ENCODE results near the gene AADAC.
"Not testable (repeated sequence)": the region's sequence is repeated elsewhere in the genome, so short reads cannot be mapped to it uniquely, and the experiment has no call there.

The AADAC gene, protein sequence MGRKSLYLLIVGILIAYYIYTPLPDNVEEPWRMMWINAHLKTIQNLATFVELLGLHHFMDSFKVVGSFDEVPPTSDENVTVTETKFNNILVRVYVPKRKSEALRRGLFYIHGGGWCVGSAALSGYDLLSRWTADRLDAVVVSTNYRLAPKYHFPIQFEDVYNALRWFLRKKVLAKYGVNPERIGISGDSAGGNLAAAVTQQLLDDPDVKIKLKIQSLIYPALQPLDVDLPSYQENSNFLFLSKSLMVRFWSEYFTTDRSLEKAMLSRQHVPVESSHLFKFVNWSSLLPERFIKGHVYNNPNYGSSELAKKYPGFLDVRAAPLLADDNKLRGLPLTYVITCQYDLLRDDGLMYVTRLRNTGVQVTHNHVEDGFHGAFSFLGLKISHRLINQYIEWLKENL

DNA sequence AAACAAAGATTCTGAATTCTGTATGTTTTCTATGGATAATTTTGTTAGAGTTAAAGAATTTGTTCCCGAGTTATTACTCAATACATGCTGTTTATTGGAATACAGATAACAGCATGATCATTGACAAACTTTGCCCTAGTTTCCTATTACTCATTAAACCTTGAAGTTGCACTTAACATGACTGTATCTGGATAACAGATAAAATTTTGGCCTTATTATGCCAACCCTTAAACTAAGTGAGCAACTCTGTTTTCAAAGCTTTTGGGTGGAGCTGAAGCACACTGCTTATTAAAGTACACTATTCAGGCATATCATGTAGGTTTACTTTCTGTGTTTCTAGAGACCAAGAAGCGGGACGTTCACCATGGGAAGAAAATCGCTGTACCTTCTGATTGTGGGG, at the start of gene AADAC:
Gene AADAC (plus strand): TSS at position 318 of the 400 bp plus-strand sequence. CDS start 47 bp downstream, at position 365.
- FAIRE-seq (no peak), DNase-seq (ENCODE audit: extremely low spot score, insufficient read length, low read depth) (no peak)

- not testable (repeated sequence) for DNase-seq (ENCODE audit: extremely low spot score, insufficient read length, low read depth); FAIRE-seq
Observed at GRCh38 chr3:151764699-151765098, 49.2 kb upstream of the AADAC start.

DNA sequence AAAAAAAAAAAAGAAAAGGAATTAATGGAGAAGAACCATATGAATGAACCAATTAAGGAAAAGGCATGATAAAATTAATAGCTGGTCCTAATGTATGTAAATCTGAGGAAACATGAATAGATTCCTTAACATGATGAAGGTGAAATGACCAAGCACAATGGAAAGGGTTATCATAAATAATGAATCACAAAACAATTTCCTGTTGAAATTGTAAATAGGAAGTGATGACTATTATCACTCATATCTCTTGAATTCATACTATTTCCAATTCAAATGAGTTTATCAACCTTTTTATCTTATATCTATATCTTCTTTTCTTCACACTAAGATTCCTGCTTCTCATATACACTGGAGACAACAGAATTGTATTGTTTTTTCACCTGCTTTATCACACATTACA, 48.2 kb upstream of the AADAC start:
- no peak for FAIRE-seq

GRCh38 chr3:151766454-151766853, 47.5 kb upstream of the AADAC start:
- DNase-seq (ENCODE audit: extremely low spot score, insufficient read length, low read depth) = no peak
- FAIRE-seq = no peak

More for the DNA sequence above, 48.2 kb upstream of the AADAC start:
- DNase-seq (ENCODE audit: extremely low spot score, insufficient read length, low read depth) = no peak

GRCh38 chr3:151768393-151768930, 45.5 kb upstream of the AADAC start:
- no peak for FAIRE-seq
- DNase-seq (ENCODE audit: extremely low spot score, insufficient read length, low read depth) = no peak

GRCh38 chr3:151769175-151769574, 44.7 kb upstream of the AADAC start:
- no peak for DNase-seq (ENCODE audit: extremely low spot score, insufficient read length, low read depth)
- FAIRE-seq = no peak

DNA sequence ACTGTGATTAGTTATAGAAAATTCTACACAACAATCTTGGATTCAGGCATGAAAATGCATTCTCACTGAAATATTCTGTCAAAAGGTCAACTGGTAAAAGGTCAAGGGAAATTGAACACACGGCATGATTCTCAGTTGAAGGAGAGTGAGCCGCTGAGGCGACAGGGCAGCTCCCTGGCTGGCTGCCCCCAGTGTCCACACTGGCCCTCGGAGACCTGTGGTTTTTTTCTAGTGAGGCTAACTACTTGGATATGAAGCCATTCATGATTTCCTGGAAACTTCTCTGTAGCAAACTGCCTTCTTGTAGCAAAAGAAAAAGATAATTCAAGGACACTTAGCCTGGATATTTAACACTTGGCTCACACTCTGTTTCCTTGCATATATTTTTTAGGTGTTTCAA, 43.0 kb upstream of the AADAC start:
- FAIRE-seq (no peak), DNase-seq (ENCODE audit: extremely low spot score, insufficient read length, low read depth) (no peak)

- DNase-seq (ENCODE audit: extremely low spot score, insufficient read length, low read depth) (no peak), FAIRE-seq (no peak)
Observed at GRCh38 chr3:151772825-151773480, 41.0 kb upstream of the AADAC start.

- DNase-seq (ENCODE audit: extremely low spot score, insufficient read length, low read depth) (no peak), FAIRE-seq (no peak)
Observed at GRCh38 chr3:151774235-151774634, 39.7 kb upstream of the AADAC start.

- DNase-seq (ENCODE audit: extremely low spot score, insufficient read length, low read depth) (no peak), FAIRE-seq (no peak)
Observed at GRCh38 chr3:151774910-151775309, 39.0 kb upstream of the AADAC start.

DNA sequence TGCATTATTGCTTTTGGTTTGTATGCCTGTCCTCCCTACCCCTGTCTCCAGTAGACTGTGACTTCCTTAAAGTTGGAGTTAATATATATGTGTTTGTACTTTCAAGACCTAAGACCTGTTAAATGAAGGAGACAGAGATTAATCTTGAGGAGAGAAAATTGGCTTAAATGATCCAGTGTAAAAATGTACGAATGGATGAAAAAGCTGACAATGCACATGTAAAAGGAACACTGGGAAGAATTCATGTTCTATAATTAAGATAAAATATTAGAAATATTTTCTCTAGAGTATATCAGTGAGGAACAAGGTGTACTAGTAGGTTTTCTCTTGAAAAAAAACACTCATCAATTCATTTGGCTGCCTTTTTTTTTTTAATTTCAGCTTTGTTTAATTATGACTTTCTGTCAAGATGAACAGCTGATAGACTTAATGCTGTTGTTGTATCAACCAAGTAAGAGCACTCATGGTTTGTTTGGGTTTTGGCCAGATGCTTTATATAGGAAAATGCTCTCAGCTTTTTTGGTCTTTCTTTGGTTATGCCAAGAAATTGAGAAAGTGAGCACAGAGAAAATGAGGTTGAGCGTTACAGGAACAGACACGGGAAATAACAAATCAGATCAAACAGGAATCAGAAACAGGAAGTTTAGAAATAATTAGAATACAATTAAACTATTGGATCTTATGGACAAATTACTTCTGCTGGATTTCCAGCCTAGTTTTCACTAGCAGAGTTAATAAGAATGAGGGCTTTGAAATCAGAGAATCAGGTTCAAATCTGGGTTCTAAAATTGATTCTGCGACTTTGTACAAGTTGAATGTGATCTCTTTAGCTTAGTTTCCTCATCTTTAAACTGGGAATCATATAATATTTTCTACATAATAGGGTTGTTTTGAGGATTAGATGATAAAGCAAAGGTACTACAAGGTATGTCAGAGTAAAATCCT, 38.3 kb upstream of the AADAC start:
- no peak for FAIRE-seq
- no peak for DNase-seq (ENCODE audit: extremely low spot score, insufficient read length, low read depth)

GRCh38 chr3:151776259-151776740, 37.6 kb upstream of the AADAC start:
- DNase-seq (ENCODE audit: extremely low spot score, insufficient read length, low read depth) (no peak), FAIRE-seq (no peak)

DNA sequence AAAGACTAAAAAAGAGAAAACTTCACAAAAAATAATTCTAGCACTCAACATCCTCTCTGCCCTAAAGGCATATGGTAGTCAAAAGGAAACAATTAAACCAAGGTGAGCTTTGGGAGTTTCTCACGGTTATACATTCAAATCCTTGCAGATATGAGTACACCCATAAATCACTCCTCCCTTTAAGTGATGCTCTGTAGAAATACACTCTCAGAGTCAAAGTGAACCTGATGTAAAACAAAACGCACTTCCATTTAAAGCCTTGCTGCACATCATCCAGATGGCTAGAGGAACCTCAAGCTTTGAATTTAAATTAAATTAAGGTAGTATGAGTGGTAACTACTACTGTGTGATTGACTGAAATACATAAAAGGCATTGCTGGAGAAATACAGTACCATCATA, 36.0 kb upstream of the AADAC start:
- DNase-seq (ENCODE audit: extremely low spot score, insufficient read length, low read depth) (no peak), FAIRE-seq (no peak)

- DNase-seq (ENCODE audit: extremely low spot score, insufficient read length, low read depth) = no peak
- no peak for FAIRE-seq
Observed at GRCh38 chr3:151787626-151788025, 26.3 kb upstream of the AADAC start.

DNA sequence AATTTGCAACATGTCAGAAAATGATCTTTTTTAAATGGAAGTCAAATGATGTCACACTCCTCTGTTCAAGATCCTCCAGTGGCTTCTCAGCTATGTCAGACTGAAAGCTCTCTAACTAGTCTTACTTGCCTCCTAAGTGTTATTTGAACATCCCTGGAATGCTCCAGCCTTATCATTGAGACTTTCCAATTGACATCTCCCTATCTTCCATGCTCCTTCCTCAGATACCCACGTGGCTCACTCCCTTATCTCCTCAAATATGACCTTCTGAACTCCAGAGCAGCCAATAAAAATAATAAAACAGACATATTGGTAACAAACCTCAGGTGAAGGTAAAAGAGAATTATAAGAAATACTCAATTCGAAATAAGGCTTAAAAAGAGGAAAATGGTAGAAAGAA, 25.5 kb upstream of the AADAC start:
- DNase-seq (ENCODE audit: extremely low spot score, insufficient read length, low read depth) (no peak), FAIRE-seq (no peak)

DNA sequence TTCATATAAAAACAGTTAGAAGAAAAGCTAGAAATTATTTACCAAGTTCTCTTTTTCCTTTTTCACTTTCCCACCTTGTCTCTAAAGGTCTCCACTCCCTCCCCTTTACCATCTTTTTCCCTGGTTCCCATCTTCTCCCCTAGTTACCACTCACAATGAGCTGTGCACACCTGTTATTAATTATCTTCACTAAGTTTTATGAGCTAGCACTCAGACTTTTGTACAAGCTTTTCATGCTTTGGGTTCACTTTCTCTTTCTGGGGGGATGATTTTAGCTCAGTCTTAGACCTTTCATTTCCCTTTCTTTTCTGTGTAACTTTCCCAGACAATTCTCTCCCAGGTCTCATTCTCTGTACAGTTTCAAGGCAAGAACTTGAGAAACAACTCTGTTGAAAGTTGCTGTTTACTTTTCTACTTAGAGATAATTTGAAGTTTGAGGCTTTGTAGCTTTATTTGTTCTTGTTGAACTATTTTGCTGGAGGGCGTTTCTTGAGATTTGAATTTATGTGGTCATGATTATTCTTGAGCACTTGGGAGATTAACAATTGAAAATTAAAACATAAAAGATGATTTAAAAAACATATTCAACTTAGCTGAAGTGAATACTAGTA, 24.0 kb upstream of the AADAC start:
- FAIRE-seq (no peak), DNase-seq (ENCODE audit: extremely low spot score, insufficient read length, low read depth) (no peak)

DNA sequence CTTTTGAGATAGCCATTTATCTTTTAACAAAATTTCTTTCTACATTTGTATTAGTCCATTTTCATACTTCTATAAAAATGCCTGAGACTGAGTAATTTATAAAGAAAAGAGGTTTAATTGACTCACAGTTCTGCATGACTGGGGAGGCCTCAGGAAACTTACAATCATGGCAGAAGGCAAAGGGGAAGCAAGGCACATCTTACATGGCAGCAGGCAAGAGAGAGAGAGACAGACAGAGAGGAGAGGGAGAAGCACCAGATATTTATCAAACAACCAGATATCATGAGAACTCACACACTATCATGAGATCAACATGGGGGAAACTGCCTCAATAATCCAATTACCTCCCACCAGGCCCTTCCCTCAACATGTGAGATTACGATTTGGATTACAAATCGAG, 23.2 kb upstream of the AADAC start:
- not testable (repeated sequence) for FAIRE-seq

GRCh38 chr3:151792411-151792810, 21.5 kb upstream of the AADAC start:
- FAIRE-seq (no peak), DNase-seq (ENCODE audit: extremely low spot score, insufficient read length, low read depth) (no peak)

More for the DNA sequence above, 23.2 kb upstream of the AADAC start:
- not testable (repeated sequence) for DNase-seq (ENCODE audit: extremely low spot score, insufficient read length, low read depth)

- FAIRE-seq (no peak), DNase-seq (ENCODE audit: extremely low spot score, insufficient read length, low read depth) (no peak)
Observed at GRCh38 chr3:151793636-151794035, 20.3 kb upstream of the AADAC start.

DNA sequence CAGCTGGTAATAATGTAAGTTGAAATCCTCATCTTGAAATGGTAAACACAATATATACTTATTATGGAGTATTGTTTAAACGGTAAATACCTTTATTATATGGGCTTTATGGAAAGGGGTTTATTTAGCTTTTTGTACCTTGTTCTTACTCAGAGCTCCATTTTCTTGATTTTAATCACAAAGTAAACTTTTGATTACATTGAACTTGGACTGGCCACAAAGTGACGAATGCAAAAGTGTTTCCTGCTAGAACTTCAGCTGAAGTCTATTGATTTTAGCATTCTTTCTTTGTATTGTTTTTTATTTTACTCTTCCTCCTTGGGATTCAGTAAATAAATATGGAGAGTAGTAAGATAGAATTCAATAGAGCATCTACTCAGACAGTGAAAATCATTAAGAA, 19.8 kb upstream of the AADAC start:
- FAIRE-seq (no peak), DNase-seq (ENCODE audit: extremely low spot score, insufficient read length, low read depth) (no peak)
